ENCODE results near the gene ZNF664. TPM values are rescaled to one million over a fixed set of nuclear protein-coding genes. Genes with fewer than 3 reads are reported as not detected.

Gene ZNF664
- total RNA-seq, 1 experiment from 2014 or later, result 95.5 TPM

DNA sequence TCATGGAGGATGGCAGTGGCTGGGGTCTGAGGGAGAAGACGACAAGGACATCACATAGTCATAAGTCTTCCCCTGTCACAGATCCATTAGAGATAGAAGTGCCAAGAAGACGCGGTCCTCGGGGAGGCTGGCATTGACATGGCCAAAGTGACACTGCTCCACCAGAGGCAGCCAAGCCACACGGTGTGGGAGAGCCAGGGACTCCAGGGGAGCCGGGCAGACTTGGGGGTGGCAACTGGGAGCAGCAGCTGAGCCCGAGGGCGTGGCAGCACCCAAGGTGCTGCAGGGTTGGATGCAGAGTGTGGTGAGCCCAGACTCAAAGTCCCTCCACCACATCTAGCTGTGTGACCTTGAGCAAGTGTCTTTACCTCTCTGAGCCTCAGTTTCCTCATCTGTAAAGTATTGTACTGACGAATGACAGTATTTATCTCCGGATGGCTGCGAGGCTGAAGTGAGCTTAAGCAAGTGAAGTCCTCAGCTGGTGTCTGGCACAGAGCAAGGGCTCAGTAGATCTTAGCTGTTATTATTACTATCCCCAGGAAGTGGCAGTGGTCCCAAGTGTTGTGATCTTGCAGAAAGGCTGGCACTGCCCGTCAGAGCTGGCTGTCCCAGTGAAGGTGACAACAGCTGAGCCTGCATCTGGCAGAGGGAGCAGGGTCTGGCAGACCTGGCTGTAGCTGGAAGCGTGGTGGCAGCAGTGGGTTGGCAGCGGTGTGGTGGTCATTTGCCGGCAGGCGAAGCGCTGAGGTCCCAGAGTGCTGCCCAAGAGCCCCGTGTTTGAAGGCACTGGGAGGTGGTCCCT is 54.9 kb downstream of the ZNF664 start:
- DNase-seq (ENCODE audit: extremely low read depth, low read depth), result no peak

- no peak for DNase-seq (ENCODE audit: extremely low read depth, low read depth)
Measured at GRCh38 chr12:124028555-124028925, 55.5 kb downstream of the ZNF664 start.

- no peak for DNase-seq (ENCODE audit: extremely low read depth, low read depth)
Measured at GRCh38 chr12:124030008-124030407, 57.0 kb downstream of the ZNF664 start.

DNA sequence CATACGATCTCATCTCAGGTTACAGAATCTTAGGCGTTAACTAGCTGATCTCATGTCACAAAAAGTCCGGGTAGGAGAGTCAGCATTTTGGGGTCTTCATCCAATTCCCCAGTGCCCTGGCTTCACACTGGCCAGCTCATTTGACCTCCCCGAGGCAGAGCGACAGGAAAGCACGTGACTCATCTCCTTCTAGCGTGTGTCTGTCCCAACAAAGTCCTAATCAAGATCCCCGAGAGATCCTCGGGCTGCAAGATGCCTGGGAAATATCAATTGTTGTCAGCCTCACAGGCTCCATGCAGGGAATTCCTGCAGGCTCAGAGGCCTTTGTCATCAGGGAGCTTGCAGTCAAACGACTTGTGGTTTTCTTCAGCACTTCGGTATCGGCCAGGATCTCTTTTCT is 57.5 kb downstream of the ZNF664 start:
- no peak for DNase-seq (ENCODE audit: extremely low read depth, low read depth)

- DNase-seq (ENCODE audit: extremely low read depth, low read depth), result no peak
Measured at GRCh38 chr12:124031058-124031457, 58.0 kb downstream of the ZNF664 start.

DNA sequence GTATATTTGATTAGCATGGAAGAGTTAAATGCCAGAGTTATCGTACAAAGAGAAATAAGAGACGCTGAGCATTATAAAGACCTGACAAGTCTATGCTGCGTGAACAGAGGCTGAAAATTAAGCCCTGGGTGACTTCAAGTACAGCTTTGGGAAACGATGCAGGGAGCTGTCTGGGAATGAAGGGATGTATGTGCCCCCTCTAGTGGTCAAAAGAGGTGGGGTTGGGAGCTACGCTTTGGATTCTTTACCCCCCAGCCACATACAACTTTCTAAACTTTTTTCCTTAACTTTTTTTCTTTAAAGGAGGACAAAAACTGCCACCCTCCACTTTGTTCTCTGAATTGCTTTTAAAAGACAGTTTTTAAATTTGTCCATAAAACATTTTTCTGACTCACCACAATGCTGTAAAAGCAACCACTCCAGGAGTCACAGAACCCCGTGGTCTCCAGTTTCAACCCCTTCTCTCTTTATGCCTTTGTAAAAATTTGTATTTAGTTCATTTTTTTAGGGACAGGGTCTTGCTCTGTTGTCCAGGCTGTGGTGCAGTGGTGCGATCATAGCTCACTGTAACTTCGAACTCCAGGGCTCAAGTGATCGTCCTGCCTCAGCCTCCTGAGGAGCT is 59.4 kb downstream of the ZNF664 start:
- DNase-seq (ENCODE audit: extremely low read depth, low read depth), result peak; percentile 49

GRCh38 chr12:124033859-124034258 is 60.8 kb downstream of the ZNF664 start:
- no peak for DNase-seq (ENCODE audit: extremely low read depth, low read depth)

- no peak for DNase-seq (ENCODE audit: extremely low read depth, low read depth)
Measured at GRCh38 chr12:124034297-124034696, 61.3 kb downstream of the ZNF664 start.

DNA sequence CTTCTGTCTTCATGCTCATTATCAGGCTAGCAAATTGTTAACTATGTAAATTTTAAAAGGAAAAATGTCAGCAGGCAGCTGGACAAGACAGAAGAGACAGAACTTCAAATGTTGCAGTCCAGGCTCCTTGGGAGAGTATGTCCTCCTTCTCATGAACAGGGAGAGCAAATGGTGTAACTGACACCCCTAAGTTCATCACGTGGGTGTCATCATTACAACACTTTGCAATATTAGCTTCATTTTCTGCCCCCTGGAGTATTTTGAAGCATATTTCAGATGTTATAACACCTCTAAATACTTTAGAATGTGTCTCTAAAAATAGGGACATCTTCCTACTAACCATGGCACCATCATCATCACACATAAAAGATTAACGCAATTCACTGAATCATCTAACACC is 62.1 kb downstream of the ZNF664 start:
- no peak for DNase-seq (ENCODE audit: extremely low read depth, low read depth)

DNA sequence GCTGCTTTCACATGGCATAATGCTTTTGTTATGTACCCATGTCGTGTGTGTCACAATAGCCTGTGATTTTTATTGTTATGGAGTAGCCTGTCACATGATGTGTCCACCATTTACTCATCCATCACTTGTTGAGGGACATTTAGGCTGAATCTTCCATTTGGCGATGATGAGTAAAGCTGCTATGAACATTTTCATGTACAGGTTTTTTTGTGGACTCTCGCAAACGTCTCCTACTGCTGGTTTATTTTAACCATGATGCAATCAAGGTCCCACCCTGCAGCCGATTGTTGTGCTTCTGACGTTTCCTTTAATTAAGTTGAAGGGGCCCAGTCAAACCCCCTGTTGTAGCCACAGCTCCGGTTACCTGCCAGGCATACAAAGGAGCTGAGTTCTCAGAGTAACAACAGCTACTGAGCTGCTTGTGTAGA is 63.2 kb downstream of the ZNF664 start:
- DNase-seq (ENCODE audit: extremely low read depth, low read depth), result no peak

DNA sequence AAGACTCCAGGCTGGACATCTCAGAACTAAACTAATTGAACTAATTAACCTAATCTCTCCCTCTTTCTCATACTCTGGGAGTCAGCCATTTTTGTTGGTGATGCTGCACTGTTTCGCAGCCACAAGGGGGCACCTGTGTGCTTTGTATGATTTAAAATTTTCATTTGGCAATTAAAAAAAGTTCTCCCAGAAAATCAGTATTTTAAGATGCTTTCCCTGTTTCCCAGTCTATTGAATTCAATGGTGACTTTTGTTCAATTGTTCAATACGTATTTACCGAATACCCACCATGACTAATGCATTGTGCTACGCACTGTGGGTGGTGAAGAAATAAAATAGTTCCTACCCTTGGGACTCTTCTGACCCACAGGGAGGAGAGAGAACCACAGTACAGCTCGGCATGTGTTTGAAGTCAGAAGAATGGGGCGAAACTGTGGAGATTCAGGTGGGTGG is 63.7 kb downstream of the ZNF664 start:
- DNase-seq (ENCODE audit: extremely low read depth, low read depth), result peak; percentile 40

- no peak for DNase-seq (ENCODE audit: extremely low read depth, low read depth)
Measured at GRCh38 chr12:124037331-124037730, 64.3 kb downstream of the ZNF664 start.

DNA sequence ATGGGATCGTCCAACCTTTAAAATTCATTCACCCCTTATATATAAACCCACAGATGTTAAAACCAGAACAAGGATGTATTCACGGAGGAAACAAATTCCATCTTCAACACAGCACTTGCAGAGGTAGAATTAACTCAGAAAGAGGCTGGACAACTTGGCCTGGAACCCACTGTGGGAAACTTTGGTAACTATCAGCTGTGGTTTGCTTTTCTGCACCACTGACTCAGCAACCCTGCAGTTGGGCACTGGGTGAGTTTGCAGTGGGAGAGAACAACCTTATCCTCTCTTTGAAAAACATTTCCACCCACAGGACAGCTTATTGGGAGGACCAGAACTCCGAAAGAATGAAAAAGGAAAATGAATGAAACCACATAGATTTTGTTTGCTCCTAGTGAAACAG is 66.3 kb downstream of the ZNF664 start:
- DNase-seq (ENCODE audit: extremely low read depth, low read depth), result no peak

DNA sequence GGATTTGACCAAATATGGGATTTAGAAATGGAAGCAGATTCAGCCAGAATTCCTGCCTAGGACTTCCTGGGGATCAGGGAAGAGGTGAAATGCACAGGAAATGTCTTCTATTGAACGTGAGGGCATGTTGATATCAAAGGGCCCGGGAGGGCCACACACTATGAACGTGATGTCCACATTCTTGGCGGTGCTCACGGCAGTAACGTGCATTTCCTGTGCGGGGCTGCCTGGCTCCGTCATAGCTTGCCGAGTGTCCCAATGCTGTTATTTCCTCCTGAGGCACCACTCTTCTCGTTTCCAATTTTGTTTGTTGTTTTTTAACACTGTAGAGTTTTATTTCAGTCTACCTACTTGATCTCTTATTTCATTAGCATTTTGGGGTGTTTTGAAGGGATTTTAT is 67.3 kb downstream of the ZNF664 start:
- no peak for DNase-seq (ENCODE audit: extremely low read depth, low read depth)

DNA sequence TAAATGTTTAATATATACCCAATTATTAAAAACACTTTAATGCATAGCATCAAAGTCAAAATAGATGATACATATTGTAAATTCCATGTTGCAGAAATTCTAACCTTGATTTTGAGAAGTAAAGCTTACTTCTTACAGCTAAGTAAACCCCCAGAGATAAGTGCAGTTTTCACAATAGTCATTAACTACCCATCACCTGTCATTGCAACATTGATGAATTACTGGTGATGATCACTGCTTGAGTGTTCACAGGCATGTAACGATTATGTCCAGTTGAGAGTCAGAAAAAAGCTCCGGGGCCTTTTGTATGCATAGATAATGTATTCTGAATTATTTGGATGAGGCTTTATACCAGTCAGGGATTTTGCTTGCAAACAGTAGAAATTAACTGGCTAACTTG is 67.7 kb downstream of the ZNF664 start:
- DNase-seq (ENCODE audit: extremely low read depth, low read depth), result no peak

GRCh38 chr12:124041907-124042306 is 68.9 kb downstream of the ZNF664 start:
- DNase-seq (ENCODE audit: extremely low read depth, low read depth), result no peak

- DNase-seq (ENCODE audit: extremely low read depth, low read depth), result no peak
Measured at GRCh38 chr12:124044021-124044420, 71.0 kb downstream of the ZNF664 start.

- no peak for DNase-seq (ENCODE audit: extremely low read depth, low read depth)
Measured at GRCh38 chr12:124044809-124045321, 71.8 kb downstream of the ZNF664 start.

GRCh38 chr12:124045671-124046455 is 72.8 kb downstream of the ZNF664 start:
- no peak for DNase-seq (ENCODE audit: extremely low read depth, low read depth)

GRCh38 chr12:124046456-124046740 is 73.4 kb downstream of the ZNF664 start:
- DNase-seq (ENCODE audit: extremely low read depth, low read depth), result no peak

DNA sequence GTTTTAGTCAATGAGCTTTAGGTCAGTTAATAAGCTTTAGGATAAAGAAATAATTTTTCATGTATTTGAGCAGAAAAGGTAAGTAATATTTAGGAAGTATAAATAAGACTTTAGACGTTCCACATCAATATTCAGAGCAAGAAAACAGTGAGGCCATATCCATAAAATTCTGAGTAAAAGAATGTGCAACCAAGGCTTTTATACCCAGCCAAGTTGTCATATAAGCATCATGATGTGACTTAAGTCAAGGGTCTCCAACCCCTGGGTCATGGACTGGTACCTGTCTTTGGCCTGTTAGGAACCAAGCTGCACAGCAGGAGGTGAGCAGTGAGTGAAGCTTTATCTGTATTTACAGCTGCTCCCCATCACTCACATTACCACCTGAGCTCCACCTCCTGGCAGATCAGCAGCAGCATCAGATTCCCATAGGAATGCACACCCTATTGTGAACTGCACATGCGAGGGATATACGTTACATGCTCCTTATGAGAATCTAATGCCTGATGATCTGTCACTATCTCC is 74.1 kb downstream of the ZNF664 start:
- DNase-seq (ENCODE audit: extremely low read depth, low read depth), result no peak
